GM08714 (cell line): ENCODE results near the gene OLFM2.

Experiments
- H3K4me3 ChIP-seq: fragments of 200-500 bp; sonication (Bioruptor generic); 2 replicates; pipeline ENCODE4 v1.5.1; 2014; ENCODE audit warnings: mild to moderate bottlenecking, low read length, inconsistent platforms
- ZNF274 ChIP-seq: IDR thresholded peaks from 2 replicates; pipeline ENCODE4 v1.6.1; 2012; ENCODE audit warnings: mild to moderate bottlenecking, low read depth, low read length

Gene OLFM2

GRCh38 chr19:9936326-9937000, at the start of gene OLFM2:
Gene OLFM2 (minus strand): TSS chr19:9936515. CDS start chr19:9936366, 149 bp downstream.
- no peak for TF ChIP-seq ZNF274
- no peak within 1 kb of the TSS for H3K4me3 ChIP-seq

GRCh38 chr19:9981406-9982260, 45.3 kb upstream of the OLFM2 start:
- no peak overlapping the region for H3K4me3 ChIP-seq
- TF ChIP-seq ZNF274: no peak

- H3K4me3 ChIP-seq: no peak overlapping the region
- TF ChIP-seq ZNF274: no peak
Observed at GRCh38 chr19:9972103-9972502, 35.8 kb upstream of the OLFM2 start.

DNA sequence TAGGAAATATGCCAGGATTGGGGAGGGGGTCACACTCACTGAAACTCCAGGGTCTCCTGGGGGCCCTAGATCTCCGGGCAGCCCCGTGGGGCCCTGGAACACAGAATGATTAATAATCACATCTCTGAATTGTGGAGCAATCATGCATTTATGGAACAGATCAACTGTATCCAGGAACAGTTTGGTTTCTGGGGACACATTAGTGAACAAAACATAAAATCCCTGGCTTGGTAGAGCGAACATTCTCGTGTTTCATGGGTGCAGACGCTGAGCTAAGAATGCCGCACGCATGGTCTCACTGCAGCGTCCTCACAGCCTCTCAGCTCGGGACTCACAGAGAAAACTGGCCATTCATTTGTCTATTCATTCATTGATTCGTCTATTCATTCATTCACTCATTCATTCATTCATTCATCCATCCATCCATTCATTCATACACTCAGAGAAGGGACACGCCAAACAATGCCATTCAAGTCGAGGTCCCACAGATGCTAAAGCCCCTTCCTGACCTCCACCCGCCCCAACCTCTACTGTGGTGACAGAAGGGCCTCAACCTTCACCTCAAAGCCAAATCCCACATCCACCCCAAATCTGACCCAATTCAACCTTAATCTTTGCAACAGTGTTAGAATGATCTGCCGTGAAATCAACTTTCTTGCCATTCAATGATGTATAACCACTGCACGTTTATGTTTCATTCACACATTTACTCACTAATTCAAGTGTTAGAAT, 35.0 kb upstream of the OLFM2 start:
- no peak overlapping the region for H3K4me3 ChIP-seq
- no peak for TF ChIP-seq ZNF274

- TF ChIP-seq ZNF274: no peak
- H3K4me3 ChIP-seq: no peak overlapping the region
Observed at GRCh38 chr19:9970481-9970880, 34.2 kb upstream of the OLFM2 start.

GRCh38 chr19:9969688-9969975, 33.3 kb upstream of the OLFM2 start:
- no peak overlapping the region for H3K4me3 ChIP-seq
- TF ChIP-seq ZNF274: no peak

GRCh38 chr19:9968820-9969687, 32.7 kb upstream of the OLFM2 start:
- no peak for TF ChIP-seq ZNF274
- H3K4me3 ChIP-seq: no peak overlapping the region

DNA sequence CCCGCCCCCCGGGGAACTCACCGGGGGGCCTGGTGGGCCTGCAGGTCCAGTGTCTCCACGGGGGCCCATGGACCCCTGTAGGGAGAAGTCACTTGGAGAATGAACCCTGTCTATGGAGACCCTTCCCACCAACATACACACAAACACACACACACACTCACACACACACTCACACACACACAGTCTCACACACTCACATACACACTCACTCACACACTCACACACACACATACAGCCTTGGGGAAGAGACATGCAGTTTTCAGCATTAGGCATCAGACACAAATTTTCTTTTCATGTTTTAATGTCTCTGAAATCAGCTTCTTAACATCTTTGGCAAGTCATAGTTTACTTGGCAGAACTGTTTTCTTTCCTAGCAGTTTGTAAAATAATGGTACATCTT, 31.0 kb upstream of the OLFM2 start:
- H3K4me3 ChIP-seq: no peak overlapping the region
- TF ChIP-seq ZNF274: no peak

DNA sequence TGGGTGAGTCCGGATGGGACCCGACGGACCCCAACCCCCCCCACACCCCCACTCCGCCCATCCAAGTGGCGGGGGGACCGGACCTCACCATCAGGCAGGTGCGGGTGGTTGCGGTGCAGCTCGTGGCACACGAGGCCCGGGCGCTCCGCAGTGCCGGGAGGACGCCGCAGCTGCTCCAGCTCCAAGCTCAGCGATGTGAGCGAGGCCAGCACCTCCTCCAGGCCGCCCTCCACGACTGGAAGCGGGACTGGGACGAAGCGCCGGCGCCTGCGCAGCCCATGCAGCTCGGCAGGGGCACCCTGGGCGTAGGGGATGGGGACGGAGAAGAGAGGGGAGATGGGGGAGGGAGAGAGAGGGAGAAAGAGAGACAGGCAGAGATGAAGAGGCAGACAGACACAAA, 30.1 kb upstream of the OLFM2 start:
- no peak for TF ChIP-seq ZNF274
- no peak overlapping the region for H3K4me3 ChIP-seq

- TF ChIP-seq ZNF274: no peak
- H3K4me3 ChIP-seq: no peak overlapping the region
Observed at GRCh38 chr19:9966024-9966423, 29.7 kb upstream of the OLFM2 start.

DNA sequence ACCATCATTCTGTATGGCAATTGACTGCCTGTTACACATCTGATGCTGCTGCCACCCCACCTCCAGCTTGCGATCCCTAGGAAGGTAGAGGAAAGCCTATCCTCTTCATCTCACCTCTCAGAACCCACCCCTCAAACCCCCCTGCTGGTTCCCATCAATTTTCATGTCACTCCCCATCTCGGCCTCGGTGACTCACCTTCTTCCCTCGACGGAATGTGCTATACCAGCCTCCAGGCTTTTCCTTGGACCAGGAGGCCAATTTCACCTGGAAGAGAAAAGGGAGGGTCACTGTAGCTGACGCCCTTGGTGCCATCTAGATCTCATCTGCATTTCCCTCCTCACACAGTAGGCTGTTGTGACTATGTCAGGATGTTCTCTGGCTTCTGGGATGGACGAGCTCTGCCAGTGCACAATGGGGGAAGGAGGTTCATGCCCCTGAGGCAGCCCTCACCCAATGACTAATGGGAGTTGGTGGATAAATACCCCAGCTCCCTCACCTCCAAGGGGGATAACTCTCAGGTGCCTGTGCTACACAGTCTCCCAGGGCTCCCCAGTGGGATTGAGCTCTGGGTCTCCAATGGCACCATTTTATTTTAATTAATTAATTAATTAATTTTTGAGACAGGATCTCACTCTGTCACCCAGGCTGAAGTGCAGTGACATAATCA, 26.4 kb upstream of the OLFM2 start:
- TF ChIP-seq ZNF274: no peak
- no peak overlapping the region for H3K4me3 ChIP-seq

DNA sequence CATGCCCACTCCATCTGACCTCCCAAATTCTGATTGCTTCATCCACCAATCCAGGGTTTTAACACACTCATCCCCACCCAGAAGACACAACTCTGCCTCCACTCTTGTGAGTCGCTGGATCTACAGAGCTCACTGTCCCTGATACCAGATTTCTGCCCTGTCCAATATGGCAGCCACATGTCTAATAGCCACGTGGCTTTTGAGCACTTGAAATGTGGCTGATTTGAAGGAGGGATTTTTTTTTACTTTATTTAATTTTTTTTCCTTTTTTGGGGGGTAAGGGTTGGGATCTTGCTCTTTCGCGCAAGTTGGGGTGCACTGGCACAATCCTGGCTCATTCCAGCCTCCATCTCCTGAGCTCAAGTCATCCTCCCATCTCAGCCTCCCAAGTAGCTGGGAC, 24.8 kb upstream of the OLFM2 start:
- TF ChIP-seq ZNF274: no peak
- no peak overlapping the region for H3K4me3 ChIP-seq

GRCh38 chr19:9958379-9958821, 22.1 kb upstream of the OLFM2 start:
- TF ChIP-seq ZNF274: no peak
- no peak overlapping the region for H3K4me3 ChIP-seq
